ENCODE measurements around the gene PPP2R2D.

GRCh38 chr10:131968949-131969348 is 68.1 kb downstream of the PPP2R2D start:
- TF ChIP-seq, protein P1, sequence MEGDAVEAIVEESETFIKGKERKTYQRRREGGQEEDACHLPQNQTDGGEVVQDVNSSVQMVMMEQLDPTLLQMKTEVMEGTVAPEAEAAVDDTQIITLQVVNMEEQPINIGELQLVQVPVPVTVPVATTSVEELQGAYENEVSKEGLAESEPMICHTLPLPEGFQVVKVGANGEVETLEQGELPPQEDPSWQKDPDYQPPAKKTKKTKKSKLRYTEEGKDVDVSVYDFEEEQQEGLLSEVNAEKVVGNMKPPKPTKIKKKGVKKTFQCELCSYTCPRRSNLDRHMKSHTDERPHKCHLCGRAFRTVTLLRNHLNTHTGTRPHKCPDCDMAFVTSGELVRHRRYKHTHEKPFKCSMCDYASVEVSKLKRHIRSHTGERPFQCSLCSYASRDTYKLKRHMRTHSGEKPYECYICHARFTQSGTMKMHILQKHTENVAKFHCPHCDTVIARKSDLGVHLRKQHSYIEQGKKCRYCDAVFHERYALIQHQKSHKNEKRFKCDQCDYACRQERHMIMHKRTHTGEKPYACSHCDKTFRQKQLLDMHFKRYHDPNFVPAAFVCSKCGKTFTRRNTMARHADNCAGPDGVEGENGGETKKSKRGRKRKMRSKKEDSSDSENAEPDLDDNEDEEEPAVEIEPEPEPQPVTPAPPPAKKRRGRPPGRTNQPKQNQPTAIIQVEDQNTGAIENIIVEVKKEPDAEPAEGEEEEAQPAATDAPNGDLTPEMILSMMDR (IDR thresholded peaks at IDR 0.05) = no peak
- TF ChIP-seq POLR2A (IDR thresholded peaks at IDR 0.05) (no peak), POLR2AphosphoS5 (IDR thresholded peaks at IDR 0.05) (no peak), EP300 (IDR thresholded peaks at IDR 0.05) (no peak)
